ENCODE measurements around the gene GRIN2A.

DNA sequence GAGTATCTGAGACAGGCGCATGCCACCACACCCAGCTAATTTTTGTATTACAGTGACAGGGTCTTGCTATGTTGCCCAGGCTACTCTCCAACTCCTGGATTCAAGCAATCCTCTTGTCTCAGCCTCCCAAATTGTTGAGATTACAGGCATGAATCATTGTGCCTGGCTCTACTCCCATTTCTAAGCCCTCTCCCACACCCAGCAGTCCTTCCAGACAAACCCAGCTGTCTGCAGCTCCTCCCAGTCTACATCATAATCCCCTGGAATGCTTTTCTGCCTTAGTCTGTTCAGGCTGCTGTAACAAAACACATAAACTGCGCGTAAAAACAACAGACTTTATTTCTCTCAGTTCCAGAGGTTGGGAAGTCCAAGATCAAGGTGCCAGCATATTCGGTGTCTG lies 144.5 kb downstream of the GRIN2A start:
- TF ChIP-seq EP300 (IDR thresholded peaks at IDR 0.05) (no peak), MAFK (IDR thresholded peaks at IDR 0.05; ENCODE audit: partially characterized antibody) (no peak), KDM5A (IDR thresholded peaks at IDR 0.05) (no peak), GATA3 (IDR thresholded peaks at IDR 0.05; ENCODE audit: borderline replicate concordance) (no peak), POLR2A (IDR thresholded peaks at IDR 0.05; ENCODE audit: low read length) (no peak)
- TF ChIP-seq, protein P1, sequence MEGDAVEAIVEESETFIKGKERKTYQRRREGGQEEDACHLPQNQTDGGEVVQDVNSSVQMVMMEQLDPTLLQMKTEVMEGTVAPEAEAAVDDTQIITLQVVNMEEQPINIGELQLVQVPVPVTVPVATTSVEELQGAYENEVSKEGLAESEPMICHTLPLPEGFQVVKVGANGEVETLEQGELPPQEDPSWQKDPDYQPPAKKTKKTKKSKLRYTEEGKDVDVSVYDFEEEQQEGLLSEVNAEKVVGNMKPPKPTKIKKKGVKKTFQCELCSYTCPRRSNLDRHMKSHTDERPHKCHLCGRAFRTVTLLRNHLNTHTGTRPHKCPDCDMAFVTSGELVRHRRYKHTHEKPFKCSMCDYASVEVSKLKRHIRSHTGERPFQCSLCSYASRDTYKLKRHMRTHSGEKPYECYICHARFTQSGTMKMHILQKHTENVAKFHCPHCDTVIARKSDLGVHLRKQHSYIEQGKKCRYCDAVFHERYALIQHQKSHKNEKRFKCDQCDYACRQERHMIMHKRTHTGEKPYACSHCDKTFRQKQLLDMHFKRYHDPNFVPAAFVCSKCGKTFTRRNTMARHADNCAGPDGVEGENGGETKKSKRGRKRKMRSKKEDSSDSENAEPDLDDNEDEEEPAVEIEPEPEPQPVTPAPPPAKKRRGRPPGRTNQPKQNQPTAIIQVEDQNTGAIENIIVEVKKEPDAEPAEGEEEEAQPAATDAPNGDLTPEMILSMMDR (IDR thresholded peaks at IDR 0.05): no peak
- TF ChIP-seq, protein P2, sequence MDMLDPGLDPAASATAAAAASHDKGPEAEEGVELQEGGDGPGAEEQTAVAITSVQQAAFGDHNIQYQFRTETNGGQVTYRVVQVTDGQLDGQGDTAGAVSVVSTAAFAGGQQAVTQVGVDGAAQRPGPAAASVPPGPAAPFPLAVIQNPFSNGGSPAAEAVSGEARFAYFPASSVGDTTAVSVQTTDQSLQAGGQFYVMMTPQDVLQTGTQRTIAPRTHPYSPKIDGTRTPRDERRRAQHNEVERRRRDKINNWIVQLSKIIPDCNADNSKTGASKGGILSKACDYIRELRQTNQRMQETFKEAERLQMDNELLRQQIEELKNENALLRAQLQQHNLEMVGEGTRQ (IDR thresholded peaks at IDR 0.05): no peak
- TF ChIP-seq, protein P3, sequence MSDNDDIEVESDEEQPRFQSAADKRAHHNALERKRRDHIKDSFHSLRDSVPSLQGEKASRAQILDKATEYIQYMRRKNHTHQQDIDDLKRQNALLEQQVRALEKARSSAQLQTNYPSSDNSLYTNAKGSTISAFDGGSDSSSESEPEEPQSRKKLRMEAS (IDR thresholded peaks at IDR 0.05): no peak
- TF ChIP-seq, protein P4, sequence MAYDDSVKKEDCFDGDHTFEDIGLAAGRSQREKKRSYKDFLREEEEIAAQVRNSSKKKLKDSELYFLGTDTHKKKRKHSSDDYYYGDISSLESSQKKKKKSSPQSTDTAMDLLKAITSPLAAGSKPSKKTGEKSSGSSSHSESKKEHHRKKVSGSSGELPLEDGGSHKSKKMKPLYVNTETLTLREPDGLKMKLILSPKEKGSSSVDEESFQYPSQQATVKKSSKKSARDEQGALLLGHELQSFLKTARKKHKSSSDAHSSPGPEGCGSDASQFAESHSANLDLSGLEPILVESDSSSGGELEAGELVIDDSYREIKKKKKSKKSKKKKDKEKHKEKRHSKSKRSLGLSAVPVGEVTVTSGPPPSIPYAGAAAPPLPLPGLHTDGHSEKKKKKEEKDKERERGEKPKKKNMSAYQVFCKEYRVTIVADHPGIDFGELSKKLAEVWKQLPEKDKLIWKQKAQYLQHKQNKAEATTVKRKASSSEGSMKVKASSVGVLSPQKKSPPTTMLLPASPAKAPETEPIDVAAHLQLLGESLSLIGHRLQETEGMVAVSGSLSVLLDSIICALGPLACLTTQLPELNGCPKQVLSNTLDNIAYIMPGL (CRISPR knock-in tag; IDR thresholded peaks at IDR 0.05; ENCODE audit: borderline replicate concordance): no peak
